Endometrial microvascular endothelial cells (primary cell): Measurements from ENCODE around the gene S1PR5. TPM values are rescaled to one million over a fixed set of nuclear protein-coding genes. Genes with fewer than 3 reads are reported as not detected.
"Not testable (repeated sequence)": the region's sequence is repeated elsewhere in the genome, so short reads cannot be mapped to it uniquely, and the experiment has no call there.

Source experiments
- in situ Hi-C: cut with HindIII; loops from 2 replicates; pipeline ENCODE4 v1.10.0; 2017; ENCODE audit warnings: low sequenced_read_pairs, low pct_unique_long_range_greater_than_20kb; ENCODE audit errors: inconsistent ontology term
- total RNA-seq: library from RNA; depleted of rRNA; stranded (reverse); fragments of >200 nt; gene quantifications from one replicate; pipeline ENCODE4 v1.2.3, GENCODE V29; 2015; ENCODE audit errors: inconsistent ontology term

The S1PR5 gene
- total RNA-seq, 1 donor from 2014 or later: 2.0 TPM

GRCh38 chr19:10548746-10549276 is 31.6 kb upstream of the S1PR5 start:
- in situ Hi-C loops: no loop called here

- in situ Hi-C loops: no loop called here
Observed at GRCh38 chr19:10546817-10547216, 29.6 kb upstream of the S1PR5 start.

- in situ Hi-C loops: no loop called here
Observed at GRCh38 chr19:10544753-10545251, 27.6 kb upstream of the S1PR5 start.

- in situ Hi-C loops: no loop called here
Observed at GRCh38 chr19:10544242-10544752, 27.1 kb upstream of the S1PR5 start.

GRCh38 chr19:10543420-10544241 is 26.4 kb upstream of the S1PR5 start, which contains the start of gene ATG4D:
Gene ATG4D (plus strand): TSS chr19:10543904. CDS start chr19:10544091, 187 bp downstream.
- in situ Hi-C loops: no loop called here

GRCh38 chr19:10543059-10543419 is 25.8 kb upstream of the S1PR5 start:
- in situ Hi-C loops: no loop called here

- in situ Hi-C loops: not testable (repeated sequence)
Observed at GRCh38 chr19:10539016-10539415, 21.8 kb upstream of the S1PR5 start.

DNA sequence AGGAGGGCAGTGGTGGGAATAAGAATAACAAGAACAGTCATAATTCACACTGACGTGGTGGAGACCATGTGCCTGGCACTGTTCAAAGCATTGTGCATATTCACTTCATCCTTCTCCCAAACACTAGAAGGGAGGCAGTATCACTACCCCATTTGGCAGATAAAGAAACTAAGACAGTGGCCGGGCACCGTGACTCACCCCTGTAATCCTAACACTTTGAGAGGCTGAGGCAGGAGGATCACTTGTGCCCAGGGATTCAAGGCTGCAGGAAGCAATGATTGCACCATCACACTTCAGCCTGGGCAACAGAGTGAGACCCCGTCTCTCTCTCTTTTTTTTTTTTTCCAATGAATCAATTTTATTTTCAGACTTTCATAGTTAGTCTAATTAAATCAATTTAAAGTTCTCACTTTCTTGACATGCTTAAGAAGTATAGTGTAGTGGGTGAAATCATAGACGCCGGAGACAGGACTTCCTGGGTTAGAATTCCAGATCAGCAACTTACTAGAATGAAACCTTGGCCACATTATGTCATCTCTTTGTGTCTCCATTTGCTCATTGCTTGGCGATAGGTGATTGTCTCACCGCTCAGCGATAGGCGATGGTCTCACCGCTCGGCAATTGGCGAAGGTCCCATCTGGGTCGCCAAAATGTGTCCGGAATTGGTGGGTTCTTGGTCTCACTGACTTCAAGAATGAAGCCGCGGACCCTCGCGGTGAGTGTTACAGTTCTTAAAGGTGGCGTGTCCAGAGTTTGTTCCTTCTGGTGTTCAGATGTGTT is 21.1 kb upstream of the S1PR5 start:
- in situ Hi-C loops: no loop called here

- in situ Hi-C loops: no loop called here
Observed at GRCh38 chr19:10537668-10538067, 20.4 kb upstream of the S1PR5 start.

- in situ Hi-C loops: no loop called here
Observed at GRCh38 chr19:10535613-10536012, 18.4 kb upstream of the S1PR5 start.

- in situ Hi-C loops: no loop called here
Observed at GRCh38 chr19:10533646-10534386, 16.6 kb upstream of the S1PR5 start.

- in situ Hi-C loops: no loop called here
Observed at GRCh38 chr19:10532457-10532856, 15.2 kb upstream of the S1PR5 start.

DNA sequence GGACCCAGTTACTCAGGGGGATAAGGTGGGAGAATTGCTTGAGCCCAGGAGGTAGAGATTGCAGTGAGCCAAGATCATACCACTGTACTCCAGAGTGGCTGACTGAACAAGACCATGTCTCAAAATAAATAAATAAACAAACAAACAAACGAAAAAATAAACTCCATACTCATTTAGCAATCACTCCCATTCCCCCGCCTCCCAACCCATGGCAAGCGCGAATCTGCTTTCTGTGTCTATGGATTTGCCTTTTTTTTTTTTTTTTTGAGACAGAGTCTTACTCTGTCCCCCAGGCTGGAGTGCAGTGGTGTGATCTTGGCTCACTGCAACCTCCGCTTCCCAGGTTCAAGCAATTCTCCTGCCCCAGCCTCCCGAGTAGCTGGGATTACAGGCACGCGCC is 9.6 kb upstream of the S1PR5 start:
- in situ Hi-C loops: not testable (repeated sequence)

GRCh38 chr19:10525636-10526035 is 8.4 kb upstream of the S1PR5 start:
- in situ Hi-C loops: no loop called here

- in situ Hi-C loops: no loop called here
Observed at GRCh38 chr19:10523135-10523636, 5.9 kb upstream of the S1PR5 start.

DNA sequence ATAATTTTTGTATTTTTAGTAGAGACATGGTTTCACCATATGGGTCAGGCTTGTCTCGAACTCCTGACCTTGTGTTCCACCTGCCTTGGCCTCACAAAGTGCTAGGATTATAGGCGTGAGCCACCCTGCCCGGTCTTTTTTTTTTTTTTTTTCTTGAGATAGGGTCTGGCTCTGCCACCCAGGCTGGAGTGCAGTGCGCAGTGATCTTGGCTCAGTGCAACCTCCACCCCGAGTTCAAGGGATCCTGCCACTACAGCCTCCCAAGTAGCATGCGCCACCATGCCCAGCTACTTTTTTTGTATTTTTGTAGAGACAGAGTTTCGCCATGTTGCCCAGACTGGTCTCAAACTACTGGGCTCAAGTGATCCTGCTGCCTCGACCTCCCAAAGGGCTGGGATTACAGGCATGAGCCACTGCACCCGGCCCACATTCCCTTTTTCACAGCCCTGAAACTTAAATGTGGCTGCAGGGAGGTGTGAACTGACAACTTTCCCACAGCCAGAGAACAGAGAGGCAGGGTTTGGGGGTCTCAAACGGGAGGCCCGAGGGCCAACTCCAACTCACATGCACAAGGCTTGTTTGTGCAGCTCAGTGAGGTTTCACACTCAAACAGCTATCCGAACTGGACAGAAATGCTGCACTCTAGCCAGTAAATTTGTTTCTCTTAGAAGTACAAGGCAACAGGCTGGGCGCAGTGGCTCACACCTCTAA is 4.4 kb upstream of the S1PR5 start:
- in situ Hi-C loops: no loop called here

GRCh38 chr19:10520652-10521318 is 3.5 kb upstream of the S1PR5 start:
- in situ Hi-C loops: no loop called here

DNA sequence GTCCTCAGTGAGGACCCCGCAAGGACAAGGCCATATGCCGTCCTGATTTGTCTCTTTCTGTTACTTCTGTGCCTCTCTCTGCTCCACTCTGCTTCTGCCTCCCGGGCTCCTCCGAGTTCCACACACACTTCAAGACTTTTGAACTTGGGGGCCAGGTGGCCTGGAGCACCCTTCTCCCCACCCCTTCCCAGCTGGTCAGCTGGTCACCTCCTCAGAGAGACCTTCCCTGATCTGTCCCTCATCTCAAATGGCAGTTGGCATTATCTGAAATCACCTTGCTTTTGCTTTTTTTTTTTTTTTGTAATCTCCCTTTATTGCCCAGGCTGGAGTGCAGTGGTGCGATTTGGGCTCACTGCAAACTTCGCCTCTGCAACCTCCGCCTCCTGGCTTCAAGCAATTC is 2.2 kb upstream of the S1PR5 start:
- in situ Hi-C loops: no loop called here
